Suppressor macrophage (primary cell): ENCODE data around the gene HSP90AB1.

Experiments used
- DNase-seq, 4 experiments: peaks; one replicate each; pipeline ENCODE4 v3.0.0-alpha.2; 2020 to 2022

Gene HSP90AB1

GRCh38 chr6:44289726-44290260 is 42.9 kb downstream of the HSP90AB1 start:
- DNase-seq = no peak

DNA sequence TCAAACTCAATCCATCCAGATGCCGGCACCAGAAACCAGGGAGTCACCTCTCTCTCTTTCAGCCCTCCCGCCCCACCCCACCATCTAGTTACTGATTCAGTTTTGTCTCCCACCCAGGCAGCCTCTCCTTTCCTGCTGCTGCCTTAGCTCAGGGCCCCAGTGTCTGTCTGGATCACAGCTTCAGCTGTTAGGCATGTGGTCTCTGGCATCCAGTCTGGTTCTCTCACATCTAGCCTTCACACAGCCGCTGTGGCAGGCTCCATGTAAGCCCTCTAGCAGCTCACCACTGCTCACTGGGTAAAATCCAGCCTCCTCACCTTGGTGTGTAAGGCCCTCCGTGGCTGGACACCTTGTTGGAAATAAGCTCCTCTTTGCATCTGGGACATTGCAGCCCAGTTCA is 44.9 kb downstream of the HSP90AB1 start:
- DNase-seq = no peak

DNA sequence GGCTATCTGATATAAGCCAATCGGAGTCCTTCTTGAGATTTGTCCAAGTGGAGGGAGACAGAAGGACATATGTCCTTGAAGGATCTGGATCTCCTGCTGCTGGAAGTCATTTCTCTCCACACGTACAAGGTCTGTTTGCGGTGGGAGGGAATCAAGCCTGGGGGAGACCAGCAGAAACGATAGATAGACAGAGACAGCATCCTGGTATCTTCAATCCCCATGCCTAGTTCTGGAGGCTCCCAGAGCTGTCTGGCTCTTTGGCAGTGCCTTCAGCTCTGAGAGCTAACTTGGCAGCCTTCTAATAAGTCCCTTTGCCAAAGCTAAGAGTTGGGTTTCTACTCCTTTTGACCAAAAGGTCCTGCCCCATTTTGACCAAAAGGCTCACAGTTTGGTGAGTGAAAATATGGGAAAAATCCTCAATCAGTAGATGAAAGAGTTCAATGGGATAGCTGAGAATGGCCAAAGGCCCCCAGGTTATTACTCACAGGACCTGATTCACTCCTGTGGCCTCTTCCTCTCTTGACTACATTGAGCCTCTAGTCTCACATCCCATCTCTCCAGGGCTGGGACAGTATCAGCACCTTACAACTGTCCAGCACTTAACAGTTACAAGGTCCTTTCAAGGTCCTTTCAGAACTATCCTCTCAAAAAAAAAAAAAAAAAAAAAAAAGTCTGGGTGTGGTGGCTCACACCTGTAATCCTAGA is 45.9 kb downstream of the HSP90AB1 start:
- DNase-seq = no peak

DNA sequence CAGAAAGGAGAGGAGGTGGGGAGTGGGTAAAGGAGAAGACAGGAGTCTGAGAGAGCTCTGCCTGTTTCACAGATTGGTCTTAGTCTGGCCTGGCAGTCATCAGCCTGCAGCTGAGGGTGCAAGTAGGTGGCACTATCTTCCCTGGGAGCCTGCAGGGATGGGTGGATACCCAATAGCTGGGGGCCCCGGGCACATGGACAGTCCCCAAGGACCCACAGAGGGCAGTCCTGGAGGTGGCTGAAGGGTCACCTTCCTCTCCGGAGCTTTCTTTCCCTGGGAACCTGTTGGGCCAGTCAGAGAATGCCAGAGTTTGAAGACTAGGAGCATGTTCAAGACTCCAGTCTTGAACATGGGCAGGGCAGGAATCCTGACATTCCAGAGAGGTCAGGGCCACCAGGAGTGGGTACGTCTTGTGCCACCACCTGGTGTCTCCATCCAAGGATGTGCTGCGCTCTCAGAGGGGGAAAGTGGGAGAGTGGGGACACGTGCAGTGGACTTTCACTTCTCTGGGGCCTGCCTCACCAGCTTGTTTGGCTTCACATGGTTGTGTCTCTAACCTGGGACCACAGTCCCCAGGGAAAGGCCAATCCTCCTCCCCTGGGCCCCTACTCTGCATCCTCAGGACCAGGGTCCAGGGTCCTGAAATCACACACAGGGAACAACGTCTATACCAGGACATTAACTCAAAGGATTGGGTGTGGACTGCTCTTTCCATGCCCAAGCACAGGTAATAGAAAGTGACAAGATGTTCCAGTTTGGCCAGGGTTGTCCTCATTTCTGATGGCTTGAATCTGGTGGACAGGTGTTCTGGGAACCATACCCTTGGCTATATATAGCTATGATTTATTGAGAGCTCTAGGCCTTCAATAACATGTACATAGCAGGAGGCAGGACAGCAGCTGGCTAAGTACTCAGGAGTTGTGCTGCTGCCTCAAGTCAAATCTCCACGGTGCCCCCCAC is 48.2 kb downstream of the HSP90AB1 start:
- no peak for DNase-seq

- peak; percentile 37 to 76 (median 52) for DNase-seq
Observed at GRCh38 chr6:44297063-44298038, 50.5 kb downstream of the HSP90AB1 start.

DNA sequence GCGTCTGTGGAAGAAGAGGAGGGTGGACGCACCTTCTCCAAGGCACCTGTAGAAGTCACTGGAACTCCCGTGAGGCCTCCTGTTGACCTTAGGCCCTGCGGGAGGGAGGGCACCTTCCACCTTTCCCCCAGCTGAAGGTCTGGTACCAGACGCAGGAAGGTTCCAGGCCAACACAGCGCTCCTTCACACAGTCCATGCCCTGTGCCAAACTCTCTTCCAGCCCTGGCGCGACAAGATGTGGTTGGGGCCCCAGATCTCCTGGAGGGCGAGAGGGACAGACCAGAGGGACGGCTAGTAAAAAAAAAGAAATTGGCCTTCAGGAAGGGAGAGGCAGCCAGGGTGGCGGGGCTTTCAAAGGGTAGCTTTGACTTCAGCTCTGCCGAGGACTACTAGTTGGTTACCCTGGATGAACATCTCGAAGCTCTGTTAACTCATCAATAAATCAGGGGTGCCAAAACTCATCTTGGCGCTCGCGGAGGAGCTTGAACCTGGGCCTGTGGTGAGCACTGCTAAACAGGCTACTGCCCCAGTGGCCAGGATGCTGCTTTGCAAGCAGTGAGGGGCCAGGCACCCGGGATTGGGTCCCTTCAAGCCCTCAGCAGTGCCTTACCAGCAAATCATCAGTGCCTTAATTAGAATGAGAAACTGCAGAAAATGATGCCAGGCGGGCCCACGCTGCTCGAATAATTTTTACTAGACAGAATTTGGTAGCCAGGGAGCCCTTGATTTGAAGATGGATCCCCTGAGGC is 51.3 kb downstream of the HSP90AB1 start:
- DNase-seq = no peak

DNA sequence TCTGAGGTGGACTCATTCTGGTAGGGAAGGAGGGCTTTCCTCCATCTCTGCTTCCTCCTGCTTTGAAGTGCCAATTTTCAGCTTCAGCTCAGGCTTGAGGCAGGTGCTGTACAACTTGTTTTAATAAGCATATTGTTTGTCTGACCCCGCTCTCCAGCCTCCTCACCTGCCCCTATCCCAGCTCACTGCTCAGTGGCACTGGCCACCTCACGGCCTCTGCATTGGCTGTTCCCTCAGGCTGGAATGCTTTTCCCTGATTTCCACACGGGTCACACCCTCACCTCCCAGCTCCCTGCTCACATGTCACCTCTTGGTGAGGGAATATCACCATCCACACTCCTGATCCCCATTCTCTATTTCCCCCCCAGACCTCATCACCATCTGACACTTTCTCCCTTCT is 52.0 kb downstream of the HSP90AB1 start:
- no peak for DNase-seq

DNA sequence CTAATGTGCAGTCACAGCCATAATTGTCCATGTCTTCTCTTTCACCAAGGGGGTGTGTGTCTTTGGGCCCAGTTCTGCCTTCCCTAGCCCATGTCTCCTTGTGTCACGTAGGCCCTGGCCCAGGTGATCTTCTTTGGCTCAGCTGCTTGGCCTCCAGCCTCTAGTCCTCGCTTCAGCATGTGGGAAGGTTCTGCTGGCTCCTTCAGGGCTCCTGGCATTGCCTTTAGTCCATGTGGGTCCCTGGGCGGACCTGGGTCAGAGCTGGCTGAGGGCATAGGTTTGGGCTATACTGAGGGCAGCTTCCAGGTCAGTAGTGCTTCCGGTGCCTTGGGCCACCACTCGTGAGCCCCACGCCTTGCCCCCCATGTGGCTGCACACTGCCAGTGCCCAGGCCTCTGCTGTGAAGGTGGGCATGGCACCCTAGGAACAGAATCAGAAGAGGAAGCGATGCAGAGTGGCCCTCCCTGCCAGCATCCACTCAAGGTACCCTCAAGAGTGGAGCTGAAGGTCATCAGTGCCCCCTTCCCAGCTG is 53.5 kb downstream of the HSP90AB1 start:
- DNase-seq = no peak

- DNase-seq = no peak
Observed at GRCh38 chr6:44301106-44301505, 54.2 kb downstream of the HSP90AB1 start.

DNA sequence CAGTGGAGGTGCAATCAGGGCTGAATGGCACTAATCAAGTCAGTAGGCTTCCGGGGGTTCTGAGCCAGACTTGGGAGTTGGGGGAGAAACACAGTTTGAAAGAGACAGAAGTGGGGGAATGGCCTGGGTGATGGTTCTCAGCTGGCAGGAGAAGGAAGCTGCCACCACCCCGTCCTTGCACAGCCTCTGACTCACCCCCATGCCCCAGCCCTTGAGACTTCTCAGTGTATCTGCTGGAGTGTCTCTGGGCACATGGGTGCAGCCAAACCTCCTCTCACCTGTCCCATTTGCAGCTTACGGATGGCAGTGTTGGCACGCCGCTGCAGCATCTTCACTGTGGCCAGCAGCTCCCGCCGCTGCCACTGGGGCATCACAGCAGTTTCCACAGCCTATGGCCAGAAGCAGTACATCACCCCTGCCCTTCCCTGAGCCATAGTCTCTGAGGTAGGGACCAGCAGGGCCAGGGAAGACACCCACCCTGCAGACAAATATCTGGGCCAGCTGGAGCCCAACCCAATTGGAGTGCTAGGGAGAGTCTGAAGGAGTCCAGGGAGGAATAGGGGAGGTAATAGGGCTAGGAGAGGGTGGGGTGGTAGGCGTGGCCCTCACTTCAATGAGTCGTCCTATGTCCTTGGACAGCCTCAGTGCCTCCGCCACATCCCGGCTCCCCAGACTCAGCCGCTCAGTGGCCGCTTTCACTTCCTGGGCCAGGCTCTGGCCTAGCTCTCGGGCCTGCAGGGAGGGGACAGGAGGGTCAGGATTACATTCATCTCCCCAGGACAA is 55.1 kb downstream of the HSP90AB1 start:
- DNase-seq = no peak

DNA sequence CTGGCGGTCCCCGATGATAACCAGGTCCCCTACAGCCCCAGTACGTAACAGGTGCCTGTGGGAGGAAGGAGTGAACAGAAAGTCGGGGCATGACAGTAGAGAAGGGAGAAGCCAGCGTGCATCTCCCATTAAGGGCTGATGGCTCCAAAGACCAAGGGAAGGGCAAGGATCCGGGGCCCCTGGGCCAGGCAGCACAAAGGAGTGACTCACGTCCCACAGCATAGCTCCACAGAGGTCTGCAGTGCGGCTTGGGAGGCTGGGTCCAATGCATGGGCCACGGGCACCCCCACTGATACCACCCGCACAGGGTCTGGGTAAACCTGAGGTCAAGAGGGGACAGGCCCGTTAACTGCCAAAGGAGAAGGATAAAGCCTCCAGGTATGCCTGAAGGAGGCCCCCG is 56.0 kb downstream of the HSP90AB1 start:
- DNase-seq = no peak
